Measurements from ENCODE around the gene TBCK. TPM values are rescaled to one million over a fixed set of nuclear protein-coding genes. Genes with fewer than 3 reads are reported as not detected.

TBCK gene
- total RNA-seq, 4 donors from 2014 or later = 23.3 to 47.7 (median 34.2) TPM

DNA sequence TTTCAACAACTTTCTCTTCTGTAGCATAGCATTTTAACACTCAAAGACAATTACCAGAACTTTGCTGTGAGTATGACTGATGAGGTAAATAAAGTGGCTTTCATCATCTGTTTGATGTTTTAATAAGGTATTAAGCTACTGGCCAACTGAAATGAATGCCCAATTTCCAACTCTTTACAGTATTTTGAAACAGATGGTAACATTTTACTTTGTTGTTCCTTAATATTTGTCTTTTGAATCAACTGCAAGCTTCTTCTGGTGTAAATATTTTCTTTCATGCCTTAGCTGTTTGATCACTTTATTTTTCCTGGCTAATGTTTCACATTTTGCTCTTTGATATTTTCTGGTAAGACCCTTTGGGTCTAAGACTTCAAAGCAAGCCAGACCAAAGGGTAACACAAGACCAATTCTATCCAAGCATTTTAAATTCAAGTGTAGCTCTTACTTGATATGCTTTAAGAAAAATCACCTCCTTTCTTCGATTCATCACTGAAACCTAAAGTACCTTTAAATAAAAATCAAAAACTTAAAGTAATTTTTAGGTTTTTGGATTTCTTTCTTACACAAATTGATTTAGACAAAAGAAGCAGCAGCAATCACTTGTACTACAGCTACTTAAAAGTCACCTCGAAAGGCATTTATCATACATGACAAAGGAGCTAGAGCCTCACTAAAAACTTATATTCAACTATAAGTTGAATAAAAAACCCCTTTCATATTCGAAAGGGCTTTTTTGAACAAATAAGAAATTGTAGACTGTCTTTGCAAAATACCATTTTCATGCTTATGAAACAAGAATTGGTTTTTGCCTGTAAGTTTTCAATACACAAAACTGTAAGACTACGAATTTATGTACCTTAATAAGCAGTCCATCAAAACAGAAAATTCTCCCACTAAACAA, 57.6 kb downstream of the TBCK start:
- Histone ChIP-seq H3K4me3 (no peak overlapping the region), H3K27ac (no peak overlapping the region), H3K9me3 (no peaks in the 10 kb centered on the region), H3K36me3 (peaks cover 17% of the 10 kb centered on the region), H3K4me1 (no peaks in the 10 kb centered on the region), H3K27me3 (no peaks in the 10 kb centered on the region)
- TF ChIP-seq, protein P1, sequence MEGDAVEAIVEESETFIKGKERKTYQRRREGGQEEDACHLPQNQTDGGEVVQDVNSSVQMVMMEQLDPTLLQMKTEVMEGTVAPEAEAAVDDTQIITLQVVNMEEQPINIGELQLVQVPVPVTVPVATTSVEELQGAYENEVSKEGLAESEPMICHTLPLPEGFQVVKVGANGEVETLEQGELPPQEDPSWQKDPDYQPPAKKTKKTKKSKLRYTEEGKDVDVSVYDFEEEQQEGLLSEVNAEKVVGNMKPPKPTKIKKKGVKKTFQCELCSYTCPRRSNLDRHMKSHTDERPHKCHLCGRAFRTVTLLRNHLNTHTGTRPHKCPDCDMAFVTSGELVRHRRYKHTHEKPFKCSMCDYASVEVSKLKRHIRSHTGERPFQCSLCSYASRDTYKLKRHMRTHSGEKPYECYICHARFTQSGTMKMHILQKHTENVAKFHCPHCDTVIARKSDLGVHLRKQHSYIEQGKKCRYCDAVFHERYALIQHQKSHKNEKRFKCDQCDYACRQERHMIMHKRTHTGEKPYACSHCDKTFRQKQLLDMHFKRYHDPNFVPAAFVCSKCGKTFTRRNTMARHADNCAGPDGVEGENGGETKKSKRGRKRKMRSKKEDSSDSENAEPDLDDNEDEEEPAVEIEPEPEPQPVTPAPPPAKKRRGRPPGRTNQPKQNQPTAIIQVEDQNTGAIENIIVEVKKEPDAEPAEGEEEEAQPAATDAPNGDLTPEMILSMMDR (IDR thresholded peaks at IDR 0.05) = no peak
- TF ChIP-seq POLR2AphosphoS5 (IDR thresholded peaks at IDR 0.05) = no peak
- no peak for TF ChIP-seq EP300 (IDR thresholded peaks at IDR 0.05)
- TF ChIP-seq POLR2A (IDR thresholded peaks at IDR 0.05) = no peak
- DNase-seq (ENCODE audit: low spot score in 2 of 2) = no peak
- 94% methylated on average over 4 of the region's 4 CpGs for WGBS

DNA sequence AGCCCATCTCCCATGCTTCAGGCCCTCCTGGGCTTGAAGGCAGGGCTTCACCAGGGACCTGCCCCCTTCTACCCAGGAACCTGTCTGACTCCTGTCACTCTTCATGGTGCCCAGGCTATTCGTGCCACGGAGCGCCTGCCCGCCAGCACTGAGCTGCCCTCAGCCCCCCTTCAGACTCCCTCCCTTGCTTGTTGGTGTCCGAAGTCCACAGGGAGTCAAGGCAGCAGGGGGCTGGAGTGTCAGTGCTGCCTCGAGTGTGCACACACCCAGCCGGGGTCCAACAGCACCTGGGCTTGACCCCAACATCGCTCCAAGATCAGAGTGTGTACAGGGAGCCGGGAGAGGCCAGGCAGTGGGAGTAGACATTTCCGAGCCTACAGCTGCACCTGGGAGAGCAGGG, 59.8 kb downstream of the TBCK start:
- H3K27me3 ChIP-seq = no peaks in the 10 kb centered on the region
- H3K4me3 ChIP-seq = no peak overlapping the region
- no peak for DNase-seq (ENCODE audit: low spot score in 2 of 2)
- no peaks in the 10 kb centered on the region for H3K4me1 ChIP-seq
- no peak overlapping the region for H3K27ac ChIP-seq
- TF ChIP-seq, protein P1 (IDR thresholded peaks at IDR 0.05) = no peak
- no peak for TF ChIP-seq POLR2AphosphoS5 (IDR thresholded peaks at IDR 0.05)
- TF ChIP-seq POLR2A (IDR thresholded peaks at IDR 0.05) = no peak
- TF ChIP-seq EP300 (IDR thresholded peaks at IDR 0.05) = no peak
- H3K9me3 ChIP-seq = no peaks in the 10 kb centered on the region
- peaks cover 20% of the 10 kb centered on the region for H3K36me3 ChIP-seq
- WGBS = 82% methylated on average over 4 of the region's 10 CpGs

DNA sequence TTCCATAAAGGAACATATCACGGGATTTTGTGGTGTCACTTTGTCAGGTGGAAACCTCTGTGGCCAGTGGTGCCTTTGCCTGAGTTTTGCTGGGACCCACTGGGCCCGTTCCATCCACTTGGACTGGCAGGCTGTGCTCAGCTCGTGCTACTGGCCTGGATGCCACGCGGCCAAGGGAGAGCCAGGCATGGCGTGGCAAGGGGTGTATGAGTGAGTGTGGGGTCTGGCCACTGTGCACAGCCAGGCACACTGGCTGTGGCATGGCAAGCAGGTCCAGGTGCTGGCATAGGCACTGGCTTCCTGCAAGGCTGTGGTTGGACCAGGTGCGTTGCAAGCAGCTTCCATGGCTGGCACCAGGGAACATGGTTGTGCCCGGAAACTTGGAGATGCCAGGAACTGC, 60.8 kb downstream of the TBCK start:
- peak in 1 of 2 donors; percentile 30 for DNase-seq (ENCODE audit: low spot score in 2 of 2)
- WGBS = 92% methylated on average over 8 of the region's 8 CpGs
- TF ChIP-seq, protein P1 (IDR thresholded peaks at IDR 0.05) = no peak
- no peak for TF ChIP-seq EP300 (IDR thresholded peaks at IDR 0.05)
- no peak for TF ChIP-seq POLR2AphosphoS5 (IDR thresholded peaks at IDR 0.05)
- TF ChIP-seq POLR2A (IDR thresholded peaks at IDR 0.05) = no peak
- Histone ChIP-seq H3K4me1 (no peaks in the 10 kb centered on the region), H3K36me3 (peaks cover 24% of the 10 kb centered on the region), H3K9me3 (no peaks in the 10 kb centered on the region), H3K4me3 (no peak overlapping the region), H3K27ac (no peak overlapping the region), H3K27me3 (no peaks in the 10 kb centered on the region)

DNA sequence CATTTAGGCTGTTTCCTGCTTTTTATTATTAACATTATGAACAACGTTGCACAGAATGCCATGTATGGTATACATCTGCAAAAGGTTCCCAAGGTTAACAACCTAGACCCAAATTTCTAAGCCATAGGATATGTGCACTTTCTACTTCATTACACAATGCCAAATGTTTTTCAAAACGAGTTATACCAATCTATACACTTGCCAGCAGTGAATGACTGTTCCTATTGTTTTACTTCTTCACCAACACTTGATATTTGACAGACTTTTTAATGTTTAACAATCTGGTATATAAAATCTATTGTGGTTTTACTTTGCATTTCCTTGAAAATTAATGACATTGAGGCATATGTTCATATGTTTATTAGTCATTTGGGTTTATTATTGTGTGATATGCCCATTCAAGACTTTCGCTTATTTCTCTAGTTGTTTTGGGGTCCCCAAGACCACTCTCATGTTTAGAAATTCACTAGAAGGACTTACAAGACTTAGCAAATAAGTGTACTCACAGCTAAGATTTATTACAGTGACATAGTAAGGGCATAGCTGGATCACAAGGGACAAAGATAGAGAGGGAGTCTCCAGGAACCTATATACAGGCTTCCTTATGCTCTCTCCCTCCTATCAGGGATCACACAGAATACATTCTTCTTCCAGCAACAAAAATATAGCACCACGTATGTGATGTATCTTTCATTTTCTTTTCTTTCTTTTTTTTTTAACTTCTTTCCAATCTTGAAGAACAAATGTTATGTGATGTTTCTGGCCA, 62.5 kb downstream of the TBCK start:
- no peaks in the 10 kb centered on the region for H3K9me3 ChIP-seq
- H3K36me3 ChIP-seq = peaks cover 32% of the 10 kb centered on the region
- DNase-seq (ENCODE audit: low spot score in 2 of 2) = no peak
- no peaks in the 10 kb centered on the region for H3K27me3 ChIP-seq
- H3K4me3 ChIP-seq = no peak overlapping the region
- TF ChIP-seq POLR2AphosphoS5 (IDR thresholded peaks at IDR 0.05) (no peak), POLR2A (IDR thresholded peaks at IDR 0.05) (no peak), EP300 (IDR thresholded peaks at IDR 0.05) (no peak)
- TF ChIP-seq, protein P1 (IDR thresholded peaks at IDR 0.05) = no peak
- no peaks in the 10 kb centered on the region for H3K4me1 ChIP-seq
- H3K27ac ChIP-seq = no peak overlapping the region
- 74% methylated on average over 4 of the region's 4 CpGs for WGBS

DNA sequence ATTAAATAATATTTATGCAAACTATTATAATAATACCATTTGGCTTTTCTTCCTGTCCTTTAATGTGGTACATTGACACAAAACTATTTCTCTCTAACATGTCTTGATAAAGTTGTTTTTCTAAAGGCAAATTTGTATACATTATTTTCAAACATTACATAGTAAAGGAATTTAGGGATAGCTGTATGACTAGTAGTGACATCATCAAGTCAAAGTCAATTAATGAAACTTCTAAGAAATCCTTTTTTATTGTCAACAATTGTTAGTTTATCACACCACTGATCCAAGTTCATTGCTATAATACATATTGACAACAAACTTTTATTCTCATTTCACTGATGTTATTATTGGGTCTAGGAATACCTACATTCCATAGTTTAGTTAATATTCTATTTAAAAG, 68.4 kb downstream of the TBCK start:
- Histone ChIP-seq H3K27ac (no peak overlapping the region), H3K4me1 (peaks cover 12% of the 10 kb centered on the region), H3K4me3 (no peak overlapping the region), H3K27me3 (no peaks in the 10 kb centered on the region), H3K9me3 (no peaks in the 10 kb centered on the region), H3K36me3 (peaks cover 23% of the 10 kb centered on the region)
- TF ChIP-seq, protein P1 (IDR thresholded peaks at IDR 0.05) = no peak
- TF ChIP-seq EP300 (IDR thresholded peaks at IDR 0.05) = no peak
- no peak for TF ChIP-seq POLR2A (IDR thresholded peaks at IDR 0.05)
- no peak for TF ChIP-seq POLR2AphosphoS5 (IDR thresholded peaks at IDR 0.05)
- DNase-seq (ENCODE audit: low spot score in 2 of 2) = no peak

All from suprapubic skin (tissue), 4 donors.